ENCODE results near the gene EPB41L1.

DNA sequence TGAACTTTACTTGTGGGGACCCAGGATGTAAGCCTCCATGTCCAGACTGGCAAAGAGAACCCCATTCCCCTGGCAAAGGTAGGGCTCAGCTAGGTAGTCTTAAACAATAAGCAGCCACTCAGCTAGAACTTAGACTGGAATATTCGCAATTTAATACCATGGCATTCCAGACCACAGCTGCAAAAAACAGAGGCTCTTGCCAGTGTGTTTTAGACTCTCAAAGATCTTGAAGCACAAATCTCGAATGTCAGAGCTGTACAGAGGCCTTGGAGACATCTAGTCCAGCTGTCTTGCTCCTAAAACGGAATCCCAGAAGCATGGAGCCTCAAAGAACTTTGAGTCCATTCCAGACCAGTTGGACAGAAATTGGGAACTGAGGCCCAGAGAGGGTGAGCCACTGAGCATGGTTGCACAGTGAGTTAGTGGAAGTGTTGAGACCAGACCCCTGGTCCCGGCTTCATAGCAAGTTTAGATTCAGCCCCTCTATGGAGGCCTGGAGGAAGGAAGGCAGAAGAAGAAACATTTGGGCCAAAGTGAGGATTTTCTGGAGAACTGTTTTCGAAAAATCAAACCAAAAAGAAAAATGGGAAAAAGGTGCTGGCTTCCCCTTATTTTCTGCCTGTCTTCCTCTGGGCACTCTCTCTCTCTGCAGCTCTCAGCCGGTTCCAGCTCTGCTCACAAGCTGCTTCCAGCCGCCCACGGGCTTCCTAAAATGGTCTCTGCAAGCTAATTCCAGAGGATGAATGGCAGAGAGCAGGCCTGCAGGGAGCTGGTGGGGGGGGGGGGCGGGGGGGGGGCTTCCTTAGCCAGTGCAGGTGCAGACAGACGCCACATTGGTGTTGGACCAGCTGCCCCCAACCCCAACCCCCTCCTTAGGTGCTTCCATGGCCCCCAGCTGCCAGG is 114.2 kb downstream of the EPB41L1 start:
- TF ChIP-seq CREM (CRISPR knock-in tag; IDR thresholded peaks at IDR 0.05) (no peak), ETV6 (CRISPR knock-in tag; IDR thresholded peaks at IDR 0.05) (no peak), USF2 (CRISPR knock-in tag; IDR thresholded peaks at IDR 0.05) (no peak), IRF1 (CRISPR knock-in tag; IDR thresholded peaks at IDR 0.05) (no peak), SP1 (CRISPR knock-in tag; conservative IDR thresholded peaks at IDR 0.05) (no peak)
- TF ChIP-seq, protein P1, sequence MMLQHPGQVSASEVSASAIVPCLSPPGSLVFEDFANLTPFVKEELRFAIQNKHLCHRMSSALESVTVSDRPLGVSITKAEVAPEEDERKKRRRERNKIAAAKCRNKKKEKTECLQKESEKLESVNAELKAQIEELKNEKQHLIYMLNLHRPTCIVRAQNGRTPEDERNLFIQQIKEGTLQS (CRISPR knock-in tag; conservative IDR thresholded peaks at IDR 0.05), result no peak
